GM23338 (cell line): ENCODE results near the gene RGS16. TPM values are rescaled to one million over a fixed set of nuclear protein-coding genes. Genes with fewer than 3 reads are reported as not detected.

Source experiments
- ATAC-seq: fragments of 200-7000 bp; cut with Tn5 transposase; 3 replicates; pipeline ENCODE4 v1.9.1; 2020
- DNase-seq: peaks from one replicate; pipeline ENCODE4 v3.0.0-alpha.2; 2015; ENCODE audit warnings: low spot score
- H2AFZ ChIP-seq: fragments of 200-600 bp; sonication (generic); 2 replicates; pipeline ENCODE4 v1.8.0; 2016; ENCODE audit warnings: antibody characterized with exemption, mild to moderate bottlenecking, moderate library complexity
- H3F3A ChIP-seq: fragments of 200-600 bp; sonication (generic); replicated peaks from 2 replicates; pipeline ENCODE4 v1.8.0; 2017; ENCODE audit warnings: antibody characterized with exemption, mixed run types, low read depth
- H3K27ac ChIP-seq: fragments of 200-600 bp; sonication (generic); 2 replicates; pipeline ENCODE4 v1.6.1; 2016; ENCODE audit warnings: low read depth
- H3K27me3 ChIP-seq: fragments of 200-600 bp; sonication (generic); 2 replicates; pipeline ENCODE4 v1.8.0; 2016; ENCODE audit warnings: mild to moderate bottlenecking, mixed run types, moderate library complexity; ENCODE audit not compliant: insufficient read depth
- H3K36me3 ChIP-seq: fragments of 200-600 bp; sonication (generic); 2 replicates; pipeline ENCODE4 v1.8.0; 2016; ENCODE audit warnings: mild to moderate bottlenecking; ENCODE audit not compliant: insufficient read depth
- H3K4me1 ChIP-seq: fragments of 200-600 bp; sonication (generic); 2 replicates; pipeline ENCODE4 v1.8.0; 2016; ENCODE audit warnings: mild to moderate bottlenecking, moderate library complexity; ENCODE audit not compliant: insufficient read depth
- H3K4me2 ChIP-seq: fragments of 200-600 bp; sonication (generic); 2 replicates; pipeline ENCODE4 v1.7.1; 2017; ENCODE audit warnings: mixed run types
- H3K4me3 ChIP-seq: fragments of 200-600 bp; sonication (generic); 2 replicates; pipeline ENCODE4 v1.6.1; 2016; ENCODE audit warnings: mixed run types
- H3K79me2 ChIP-seq: fragments of 200-600 bp; sonication (generic); replicated peaks from 2 replicates; pipeline ENCODE4 v1.8.0; 2017; ENCODE audit warnings: mild to moderate bottlenecking; ENCODE audit not compliant: insufficient read depth
- H3K9me2 ChIP-seq: fragments of 200-600 bp; sonication (generic); 2 replicates; pipeline ENCODE4 v1.8.0; 2017; ENCODE audit not compliant: insufficient read depth
- H4K20me1 ChIP-seq: fragments of 200-600 bp; sonication (generic); replicated peaks from 2 replicates; pipeline ENCODE4 v1.8.0; 2017; ENCODE audit warnings: mild to moderate bottlenecking; ENCODE audit not compliant: insufficient read depth
- H3K27ac Mint-ChIP-seq: 2 replicates; pipeline ENCODE4 v1.8.0; 2020; ENCODE audit warnings: inconsistent platforms, mild to moderate bottlenecking, moderate library complexity, mixed read lengths
- H3K27me3 Mint-ChIP-seq: 3 replicates; pipeline ENCODE4 v1.8.0; 2022; ENCODE audit warnings: low read depth, mild to moderate bottlenecking, moderate library complexity, mixed read lengths, inconsistent platforms; ENCODE audit not compliant: insufficient read depth, poor library complexity
- H3K36me3 Mint-ChIP-seq: 3 replicates; pipeline ENCODE4 v1.8.0; 2021; ENCODE audit warnings: low read depth, mild to moderate bottlenecking, inconsistent platforms, moderate library complexity, mixed read lengths
- H3K4me1 Mint-ChIP-seq: 3 replicates; pipeline ENCODE4 v1.8.0; 2020; ENCODE audit warnings: mild to moderate bottlenecking, inconsistent platforms, mixed read lengths
- H3K4me3 Mint-ChIP-seq: 3 replicates; pipeline ENCODE4 v1.8.0; 2021; ENCODE audit warnings: moderate library complexity, mild to moderate bottlenecking, inconsistent platforms, mixed read lengths
- H3K9me3 Mint-ChIP-seq: 3 replicates; pipeline ENCODE4 v1.8.0; 2020; ENCODE audit warnings: moderate library complexity, mild to moderate bottlenecking, inconsistent platforms, mixed read lengths
- CREB1 ChIP-seq: fragments of 250-450 bp; sonication (Bioruptor Pico); IDR thresholded peaks from 2 replicates; pipeline ENCODE4 v1.5.0; 2020; ENCODE audit warnings: low read depth, mild to moderate bottlenecking, moderate library complexity
- CTCF ChIP-seq, 2 experiments: fragments of 200-600 bp in 1 of 2; sonication (generic) in 1 of 2; conservative IDR thresholded peaks; 2 replicates each; pipeline versions ENCODE4 v1.5.1 to v1.6.1; 2016 to 2017; ENCODE audit warnings: antibody characterized with exemption in 2 of 2, low read depth in 2 of 2, mild to moderate bottlenecking in 2 of 2, moderate library complexity in 1 of 2
- ETS1 ChIP-seq: IDR thresholded peaks from 2 replicates; pipeline ENCODE4 v1.6.1; 2016; ENCODE audit warnings: antibody characterized with exemption
- EZH2phosphoT487 ChIP-seq: fragments of 200-600 bp; sonication (generic); IDR thresholded peaks from one replicate; pipeline ENCODE4 v1.8.1; 2018; ENCODE audit warnings: antibody characterized with exemption; ENCODE audit not compliant: unreplicated experiment
- JUNB ChIP-seq: IDR thresholded peaks from one replicate; pipeline ENCODE4 v1.6.1; 2016; ENCODE audit warnings: antibody characterized with exemption; ENCODE audit not compliant: unreplicated experiment
- NANOG ChIP-seq: IDR thresholded peaks from 2 replicates; pipeline ENCODE4 v1.6.1; 2016; ENCODE audit warnings: antibody characterized with exemption, borderline replicate concordance
- POLR2AphosphoS5 ChIP-seq: IDR thresholded peaks from 2 replicates; pipeline ENCODE4 v1.6.1; 2016; ENCODE audit warnings: antibody characterized with exemption, low read depth
- ZNF462 ChIP-seq: fragments of 250-450 bp; sonication (Bioruptor Pico); IDR thresholded peaks from 2 replicates; pipeline ENCODE4 v1.5.0; 2020; ENCODE audit warnings: mild to moderate bottlenecking, moderate library complexity
- polyA plus RNA-seq: library from polyadenylated mRNA; unstranded; fragments of >200 nt; fragmentation: Nextera tagmentation; extraction: Ambion mirVana; gene quantifications from 2 replicates; pipeline ENCODE4 v1.2.1, GENCODE V29; 2016
- total RNA-seq: library from RNA; depleted of rRNA; stranded (reverse); fragments of >200 nt; shearing (Covaris generic); gene quantifications from 2 replicates; pipeline ENCODE4 v1.2.3, GENCODE V29; 2014

Gene RGS16
- total and polyA plus RNA-seq, 2 experiments from 2014 or later = 15.4 to 31.6 TPM

- H3K36me3 ChIP-seq = no peaks in the 10 kb centered on the region
- H2AFZ ChIP-seq = no peak overlapping the region
- TF ChIP-seq NANOG = no peak
- TF ChIP-seq POLR2AphosphoS5 = no peak
- no peak for TF ChIP-seq EZH2phosphoT487
- no peak for TF ChIP-seq CTCF (conservative IDR thresholded peaks at IDR 0.05; ENCODE audit: low read depth in 2 of 2)
- no peak for TF ChIP-seq ETS1
- TF ChIP-seq CREB1 (CRISPR knock-in tag) = no peak
- no peak for TF ChIP-seq JUNB
- no peak for TF ChIP-seq ZNF462 (CRISPR knock-in tag)
- Mint-ChIP-seq H3K9me3 (peaks cover 7% of the 10 kb centered on the region), H3K4me3 (no peak overlapping the region), H3K27ac (no peak overlapping the region), H3K36me3 (peaks cover 3% of the 10 kb centered on the region; the same call in 1 of the 3 replicates), H3K27me3 (peaks cover 6% of the 10 kb centered on the region), H3K4me1 (peaks cover 37% of the 10 kb centered on the region)
- no peaks in the 10 kb centered on the region for H4K20me1 ChIP-seq
- no peak overlapping the region for H3K27ac ChIP-seq
- H3K9me2 ChIP-seq = no peaks in the 10 kb centered on the region
- no peaks in the 10 kb centered on the region for H3K79me2 ChIP-seq
- no peak overlapping the region for H3K4me2 ChIP-seq
- no peak overlapping the region for H3K4me3 ChIP-seq
- DNase-seq (no peak), ATAC-seq (no peak)
- peaks cover 29% of the 10 kb centered on the region for H3K4me1 ChIP-seq
- no peaks in the 10 kb centered on the region for H3K27me3 ChIP-seq
- H3F3A ChIP-seq = no peaks in the 10 kb centered on the region
These were observed 20.8 kb upstream of the RGS16 start for GRCh38 chr1:182625024-182625423.
